HCT116 (cell line): ENCODE data around the gene MICAL1. TPM values are rescaled to one million over a fixed set of nuclear protein-coding genes. Genes with fewer than 3 reads are reported as not detected.

Experiments used
- ATAC-seq: fragments of 200-7000 bp; cut with Tn5 transposase; 2 replicates; pipeline ENCODE4 v1.9.1; 2020; ENCODE audit warnings: mild to moderate bottlenecking, moderate library complexity
- BruUV-seq: library from RNA; stranded (reverse); fragments of 400-500 nt; replicated peaks from 2 replicates; lab custom pipeline; 2021; lab: Mats Ljungman, UMichigan
- CTCF ChIA-PET: fragments of 300-600 bp; sonication (Branson Sonifier 250); formaldehyde crosslinking; loops from one replicate; lab custom pipeline; 2021; ENCODE audit warnings: antibody characterized with exemption; lab: Charles Lee
- POLR2A ChIA-PET: fragments of 300-600, 350-600 bp; sonication (Branson Sonifier 250); formaldehyde crosslinking; loops from one replicate; lab custom pipeline; 2021; ENCODE audit warnings: antibody characterized with exemption; lab: Charles Lee
- RAD21 ChIA-PET, 2 experiments: fragments of 300-600 bp; sonication (Branson Sonifier 250); formaldehyde crosslinking; loops; one replicate each; lab custom pipeline; 2023; ENCODE audit warnings: low total read pairs in 2 of 2; ENCODE audit not compliant: uncharacterized antibody in 2 of 2, unreplicated experiment in 2 of 2, low non-redundant PET in 1 of 2; lab: Charles Lee
- DNase-seq: peaks from one replicate; pipeline ENCODE4 v3.0.0-alpha.2; 2010; ENCODE audit warnings: low read depth, low spot score
- H2AFZ ChIP-seq: fragments of 200-600 bp; shearing (Covaris generic), sonication (generic); 2 replicates; pipeline ENCODE4 v1.6.1; 2017; ENCODE audit warnings: low read depth, mixed run types, mixed read lengths, antibody characterized with exemption, low read length; ENCODE audit not compliant: poor library complexity, severe bottlenecking
- H3K27ac ChIP-seq: 2 replicates; pipeline ENCODE4 v1.5.1; 2012; ENCODE audit warnings: low read depth, low read length
- H3K27me3 ChIP-seq: fragments of 200-600 bp; sonication (generic); 2 replicates; pipeline ENCODE4 v1.6.1; 2016; ENCODE audit warnings: mixed run types, low read length, mixed read lengths; ENCODE audit not compliant: insufficient read depth
- H3K36me3 ChIP-seq, 2 experiments: fragments of 200-500 bp in 1 of 2; fragments of 200-600 bp in 1 of 2; sonication (Bioruptor generic) in 1 of 2; sonication (generic) in 1 of 2; 2 replicates each; pipeline versions ENCODE4 v1.5.1 to v1.6.1; 2014 to 2016; ENCODE audit warnings: low read length in 2 of 2, inconsistent platforms in 1 of 2, mixed read lengths in 1 of 2, mixed run types in 1 of 2; ENCODE audit not compliant: insufficient read depth in 2 of 2, control insufficient read depth in 1 of 2
- H3K4me1 ChIP-seq, 2 experiments: fragments of 200-600 bp in 1 of 2; sonication (generic) in 1 of 2; 2 replicates each; pipeline versions ENCODE4 v1.5.1 to v1.6.1; 2012 to 2017; ENCODE audit warnings: low read length in 2 of 2, inconsistent platforms in 1 of 2, mild to moderate bottlenecking in 1 of 2, mixed read lengths in 1 of 2, mixed run types in 1 of 2, moderate library complexity in 1 of 2; ENCODE audit not compliant: insufficient read depth in 2 of 2, control insufficient read depth in 1 of 2
- H3K4me2 ChIP-seq: fragments of 200-600 bp; sonication (generic); 2 replicates; pipeline ENCODE4 v1.6.1; 2017; ENCODE audit warnings: mixed run types, low read length, mixed read lengths
- H3K4me3 ChIP-seq, 2 experiments: fragments of 200-600 bp in 1 of 2; sonication (generic) in 1 of 2; replicated peaks in 1 of 2; 2 replicates each; pipeline ENCODE4 v1.5.1; 2011 to 2016; ENCODE audit warnings: low read length in 2 of 2, control low read depth in 1 of 2, low read depth in 1 of 2, mild to moderate bottlenecking in 1 of 2, mixed read lengths in 1 of 2, mixed run types in 1 of 2
- H3K79me2 ChIP-seq: fragments of 200-600 bp; sonication (generic); 2 replicates; pipeline ENCODE4 v1.6.1; 2017; ENCODE audit warnings: mild to moderate bottlenecking, mixed run types, low read length, moderate library complexity, mixed read lengths; ENCODE audit not compliant: insufficient read depth
- H3K9ac ChIP-seq: fragments of 200-600 bp; sonication (generic); 2 replicates; pipeline ENCODE4 v1.6.1; 2016; ENCODE audit warnings: low read length, mixed read lengths
- H3K9me2 ChIP-seq: fragments of 200-600 bp; sonication (generic), shearing (Covaris generic); 2 replicates; pipeline ENCODE4 v1.6.1; 2017; ENCODE audit warnings: mixed run types, mild to moderate bottlenecking, moderate library complexity; ENCODE audit not compliant: insufficient read depth
- H3K9me3 ChIP-seq, 2 experiments: fragments of 200-500 bp in 1 of 2; fragments of 200-600 bp in 1 of 2; sonication (Bioruptor generic) in 1 of 2; sonication (generic) in 1 of 2; 2 replicates each; pipeline ENCODE4 v1.6.1; 2014 to 2017; ENCODE audit warnings: low read length in 2 of 2, mixed read lengths in 2 of 2, inconsistent platforms in 1 of 2, low read depth in 1 of 2, mild to moderate bottlenecking in 1 of 2, mixed run types in 1 of 2, moderate library complexity in 1 of 2; ENCODE audit not compliant: control insufficient read depth in 1 of 2, insufficient read depth in 1 of 2
- H4K20me1 ChIP-seq: fragments of 200-600 bp; sonication (generic), shearing (Covaris generic); 2 replicates; pipeline ENCODE4 v1.6.1; 2017; ENCODE audit warnings: mixed run types, mild to moderate bottlenecking, moderate library complexity; ENCODE audit not compliant: insufficient read depth
- CBX3 ChIP-seq: IDR thresholded peaks from 2 replicates; pipeline ENCODE4 v1.6.1; 2012; ENCODE audit warnings: low read depth
- ELF1 ChIP-seq: IDR thresholded peaks from 2 replicates; pipeline ENCODE4 v1.6.1; 2012; ENCODE audit warnings: low read depth, borderline replicate concordance
- FOSL1 ChIP-seq: IDR thresholded peaks from 2 replicates; pipeline ENCODE4 v1.6.1; 2012; ENCODE audit warnings: low read depth
- POLR2A ChIP-seq: IDR thresholded peaks from 2 replicates; pipeline ENCODE4 v1.7.0; 2011; ENCODE audit warnings: borderline replicate concordance; ENCODE audit not compliant: insufficient read depth, insufficient read length; ENCODE audit errors: extremely low read depth
- POLR2AphosphoS5 ChIP-seq: IDR thresholded peaks from 2 replicates; pipeline ENCODE4 v1.6.1; 2011; ENCODE audit warnings: mild to moderate bottlenecking, low read depth, low read length, moderate library complexity
- SRF ChIP-seq: IDR thresholded peaks from 2 replicates; pipeline ENCODE4 v1.6.1; 2012; ENCODE audit warnings: low read depth
- ZFX ChIP-seq: fragments of 450-650 bp; IDR thresholded peaks from 2 replicates; pipeline ENCODE4 v1.6.1; 2017
- ZNF274 ChIP-seq: fragments of 200-500 bp; sonication (Bioruptor generic); IDR thresholded peaks from 2 replicates; pipeline ENCODE4 v1.6.1; 2014; ENCODE audit warnings: mild to moderate bottlenecking, low read depth, low read length, inconsistent platforms
- intact Hi-C: fragments of 100-400 bp; cut with micrococcal nuclease; formaldehyde crosslinking; loops from 2 replicates; pipeline ENCODE4 v1.10.0; 2022
- total RNA-seq: library from RNA; stranded (reverse); gene quantifications from one replicate; pipeline ENCODE4 v1.2.1, GENCODE V29; 2021; ENCODE audit not compliant: unreplicated experiment
- TF ChIP-seq, protein P1 (sequence below): IDR thresholded peaks from 2 replicates; pipeline ENCODE4 v1.6.1; 2012; ENCODE audit warnings: low read depth
- TF ChIP-seq, protein P2 (sequence below): IDR thresholded peaks from 2 replicates; pipeline ENCODE4 v1.6.1; 2012

MICAL1 gene
- total RNA-seq, 1 experiment from 2014 or later, result 23.9 TPM

DNA sequence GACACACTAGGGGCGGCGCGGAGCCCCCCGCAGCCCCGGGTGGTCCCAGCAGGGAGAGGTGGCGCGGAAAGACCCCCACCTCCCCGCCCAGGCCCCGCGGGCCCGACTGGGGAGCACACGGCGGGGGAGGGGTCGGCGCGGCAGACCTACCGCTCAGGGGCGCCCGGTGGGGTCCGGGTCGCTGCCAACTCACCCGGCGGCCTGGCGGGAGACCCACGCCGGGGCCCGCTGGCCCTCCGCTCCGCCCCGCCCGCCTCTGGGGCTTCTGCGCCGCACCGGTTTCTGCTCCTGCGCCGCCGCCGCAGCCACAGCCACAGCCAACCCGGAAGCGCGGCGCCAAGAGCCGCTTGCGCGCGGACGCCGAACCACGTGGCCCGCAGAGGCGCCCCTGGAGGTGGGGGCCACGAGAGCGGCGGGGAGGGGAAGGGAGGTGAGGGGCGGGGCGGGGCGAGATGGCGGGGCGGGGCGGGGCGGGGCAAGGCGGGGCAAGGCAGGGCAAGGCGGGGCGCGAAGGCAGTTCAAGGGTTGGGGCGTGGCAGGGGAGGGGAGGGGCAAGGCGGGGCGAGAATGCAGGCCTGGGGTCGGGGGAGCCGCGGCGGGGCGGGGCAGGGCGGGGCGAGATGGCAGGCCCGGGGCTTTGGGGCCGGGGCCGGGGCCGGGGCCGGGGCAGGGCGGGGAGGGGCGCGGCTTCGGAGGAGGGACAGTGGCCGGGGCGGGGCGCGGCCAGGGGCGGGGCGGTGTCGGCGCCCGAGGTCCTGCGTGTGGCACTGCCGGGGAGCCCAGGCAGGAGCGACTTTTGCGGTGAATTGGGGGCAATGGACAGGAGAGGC, 27.5 kb upstream of the MICAL1 start, which contains the start of gene ZBTB24:
Gene ZBTB24, minus strand, starts transcription at position 315 of the 830 bp plus-strand sequence. CDS start 1,193 bp downstream, outside the sequence.
- ChIA-PET CTCF (no interaction called here), POLR2A (no interaction called here), RAD21 (no interaction called here)
- ATAC-seq (peak; percentile 89), DNase-seq (peak; percentile 69)
- TF ChIP-seq SRF (no peak), ELF1 (peak; percentile 86), ZFX (peak; percentile 80), ZNF274 (no peak), FOSL1 (no peak), POLR2A (no peak), POLR2AphosphoS5 (peak; percentile 80), CBX3 (no peak)
- TF ChIP-seq, protein P1, sequence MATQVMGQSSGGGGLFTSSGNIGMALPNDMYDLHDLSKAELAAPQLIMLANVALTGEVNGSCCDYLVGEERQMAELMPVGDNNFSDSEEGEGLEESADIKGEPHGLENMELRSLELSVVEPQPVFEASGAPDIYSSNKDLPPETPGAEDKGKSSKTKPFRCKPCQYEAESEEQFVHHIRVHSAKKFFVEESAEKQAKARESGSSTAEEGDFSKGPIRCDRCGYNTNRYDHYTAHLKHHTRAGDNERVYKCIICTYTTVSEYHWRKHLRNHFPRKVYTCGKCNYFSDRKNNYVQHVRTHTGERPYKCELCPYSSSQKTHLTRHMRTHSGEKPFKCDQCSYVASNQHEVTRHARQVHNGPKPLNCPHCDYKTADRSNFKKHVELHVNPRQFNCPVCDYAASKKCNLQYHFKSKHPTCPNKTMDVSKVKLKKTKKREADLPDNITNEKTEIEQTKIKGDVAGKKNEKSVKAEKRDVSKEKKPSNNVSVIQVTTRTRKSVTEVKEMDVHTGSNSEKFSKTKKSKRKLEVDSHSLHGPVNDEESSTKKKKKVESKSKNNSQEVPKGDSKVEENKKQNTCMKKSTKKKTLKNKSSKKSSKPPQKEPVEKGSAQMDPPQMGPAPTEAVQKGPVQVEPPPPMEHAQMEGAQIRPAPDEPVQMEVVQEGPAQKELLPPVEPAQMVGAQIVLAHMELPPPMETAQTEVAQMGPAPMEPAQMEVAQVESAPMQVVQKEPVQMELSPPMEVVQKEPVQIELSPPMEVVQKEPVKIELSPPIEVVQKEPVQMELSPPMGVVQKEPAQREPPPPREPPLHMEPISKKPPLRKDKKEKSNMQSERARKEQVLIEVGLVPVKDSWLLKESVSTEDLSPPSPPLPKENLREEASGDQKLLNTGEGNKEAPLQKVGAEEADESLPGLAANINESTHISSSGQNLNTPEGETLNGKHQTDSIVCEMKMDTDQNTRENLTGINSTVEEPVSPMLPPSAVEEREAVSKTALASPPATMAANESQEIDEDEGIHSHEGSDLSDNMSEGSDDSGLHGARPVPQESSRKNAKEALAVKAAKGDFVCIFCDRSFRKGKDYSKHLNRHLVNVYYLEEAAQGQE, result no peak
- TF ChIP-seq, protein P2, sequence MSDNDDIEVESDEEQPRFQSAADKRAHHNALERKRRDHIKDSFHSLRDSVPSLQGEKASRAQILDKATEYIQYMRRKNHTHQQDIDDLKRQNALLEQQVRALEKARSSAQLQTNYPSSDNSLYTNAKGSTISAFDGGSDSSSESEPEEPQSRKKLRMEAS, result peak; percentile 92
- peaks cover 13 to 15% of the 10 kb centered on the region in 2 experiments; a peak in 3 of 4 replicates for H3K36me3 ChIP-seq
- peaks cover 46% of the 10 kb centered on the region for H3K79me2 ChIP-seq
- intact Hi-C loops, result no loop called here
- no TSS peak for BruUV-seq
- no peaks in the 10 kb centered on the region for H3K27me3 ChIP-seq
- H3K27ac ChIP-seq, result peak within 1 kb of the TSS; percentile 79
- H3K4me2 ChIP-seq, result peak within 1 kb of the TSS; percentile 75
- H3K4me1 ChIP-seq, result peaks cover 4 to 15% of the 10 kb centered on the region in 2 experiments; a peak in 3 of 4 replicates
- H2AFZ ChIP-seq, result peak within 1 kb of the TSS; percentile 78
- no peaks in the 10 kb centered on the region for H3K9me3 ChIP-seq
- no peaks in the 10 kb centered on the region for H3K9me2 ChIP-seq
- H3K4me3 ChIP-seq, result peak within 1 kb of the TSS; percentile 73
- H3K9ac ChIP-seq, result peak within 1 kb of the TSS; percentile 90
- no peaks in the 10 kb centered on the region for H4K20me1 ChIP-seq
